ACHN (cell line): Measurements from ENCODE around the gene SMARCAD1.

ENCODE experiments used
- DNase-seq: peaks from one replicate; pipeline ENCODE4 v3.0.0-alpha.2; 2015
- in situ Hi-C: cut with HindIII; loops from 2 replicates; pipeline ENCODE4 v1.10.0; 2017; ENCODE audit warnings: low sequenced_read_pairs, low pct_ligation_motif_present, low pct_unique_long_range_greater_than_20kb

The SMARCAD1 gene

GRCh38 chr4:94207469-94208224 lies at the start of gene SMARCAD1:
Gene SMARCAD1, plus strand, starts transcription at chr4:94207865. Its CDS starts 530 bp downstream, at chr4:94208395.
- DNase-seq: peak; percentile 94
- in situ Hi-C loops: no loop called here

- no peak for DNase-seq
- in situ Hi-C loops: no loop called here
These were observed 48.8 kb upstream of the SMARCAD1 start for GRCh38 chr4:94158883-94159282.

- no peak for DNase-seq
- in situ Hi-C loops: no loop called here
These were observed 47.9 kb upstream of the SMARCAD1 start for GRCh38 chr4:94159790-94160189.

GRCh38 chr4:94160774-94161173 lies 46.9 kb upstream of the SMARCAD1 start:
- DNase-seq: no peak
- in situ Hi-C loops: no loop called here

- in situ Hi-C loops: no loop called here
- no peak for DNase-seq
These were observed 42.4 kb upstream of the SMARCAD1 start for GRCh38 chr4:94165256-94165655.

- DNase-seq: no peak
- in situ Hi-C loops: no loop called here
These were observed 39.3 kb upstream of the SMARCAD1 start for GRCh38 chr4:94168321-94168720.

GRCh38 chr4:94169803-94170372 lies 37.8 kb upstream of the SMARCAD1 start:
- no peak for DNase-seq
- in situ Hi-C loops: no loop called here

GRCh38 chr4:94171616-94172015 lies 36.0 kb upstream of the SMARCAD1 start:
- in situ Hi-C loops: no loop called here
- DNase-seq: peak; percentile 2

GRCh38 chr4:94175553-94176261 lies 32.0 kb upstream of the SMARCAD1 start:
- in situ Hi-C loops: no loop called here
- no peak for DNase-seq

GRCh38 chr4:94177822-94178221 lies 29.8 kb upstream of the SMARCAD1 start:
- no peak for DNase-seq
- in situ Hi-C loops: no loop called here

- DNase-seq: no peak
- in situ Hi-C loops: no loop called here
These were observed 25.9 kb upstream of the SMARCAD1 start for GRCh38 chr4:94181815-94182214.

GRCh38 chr4:94202769-94203168 lies 4.9 kb upstream of the SMARCAD1 start:
- no peak for DNase-seq
- in situ Hi-C loops: no loop called here

- DNase-seq: no peak
- in situ Hi-C loops: no loop called here
These were observed 601 bp downstream of the SMARCAD1 start for GRCh38 chr4:94208266-94208665.

- no peak for DNase-seq
- in situ Hi-C loops: no loop called here
These were observed 1.3 kb downstream of the SMARCAD1 start for GRCh38 chr4:94208918-94209317.

GRCh38 chr4:94211861-94212260 lies 4.2 kb downstream of the SMARCAD1 start:
- no peak for DNase-seq
- in situ Hi-C loops: no loop called here

- in situ Hi-C loops: no loop called here
- no peak for DNase-seq
These were observed 7.1 kb downstream of the SMARCAD1 start for GRCh38 chr4:94214703-94215319.

GRCh38 chr4:94216394-94216793 lies 8.7 kb downstream of the SMARCAD1 start:
- no peak for DNase-seq
- in situ Hi-C loops: no loop called here

- DNase-seq: no peak
- in situ Hi-C loops: no loop called here
These were observed 11.7 kb downstream of the SMARCAD1 start for GRCh38 chr4:94219402-94219801.

GRCh38 chr4:94221916-94222315 lies 14.3 kb downstream of the SMARCAD1 start:
- in situ Hi-C loops: no loop called here
- no peak for DNase-seq
